ENCODE measurements around the gene MYO3B.

GRCh38 chr2:170548304-170548703 is 370.4 kb downstream of the MYO3B start:
- TF ChIP-seq POLR2A (IDR thresholded peaks at IDR 0.05) (no peak), CTCF (IDR thresholded peaks at IDR 0.05) (no peak)
